GM18498 (cell line): ENCODE data around the gene LRIG3.
"Not testable (repeated sequence)": the region's sequence is repeated elsewhere in the genome, so short reads cannot be mapped to it uniquely, and the experiment has no call there.

Experiments
- ATAC-seq: cut with Tn5 transposase; IDR thresholded peaks from one replicate; pipeline ENCODE4 v1.9.1; 2021; ENCODE audit warnings: mild to moderate bottlenecking, moderate library complexity; ENCODE audit not compliant: unreplicated experiment

The LRIG3 gene, protein sequence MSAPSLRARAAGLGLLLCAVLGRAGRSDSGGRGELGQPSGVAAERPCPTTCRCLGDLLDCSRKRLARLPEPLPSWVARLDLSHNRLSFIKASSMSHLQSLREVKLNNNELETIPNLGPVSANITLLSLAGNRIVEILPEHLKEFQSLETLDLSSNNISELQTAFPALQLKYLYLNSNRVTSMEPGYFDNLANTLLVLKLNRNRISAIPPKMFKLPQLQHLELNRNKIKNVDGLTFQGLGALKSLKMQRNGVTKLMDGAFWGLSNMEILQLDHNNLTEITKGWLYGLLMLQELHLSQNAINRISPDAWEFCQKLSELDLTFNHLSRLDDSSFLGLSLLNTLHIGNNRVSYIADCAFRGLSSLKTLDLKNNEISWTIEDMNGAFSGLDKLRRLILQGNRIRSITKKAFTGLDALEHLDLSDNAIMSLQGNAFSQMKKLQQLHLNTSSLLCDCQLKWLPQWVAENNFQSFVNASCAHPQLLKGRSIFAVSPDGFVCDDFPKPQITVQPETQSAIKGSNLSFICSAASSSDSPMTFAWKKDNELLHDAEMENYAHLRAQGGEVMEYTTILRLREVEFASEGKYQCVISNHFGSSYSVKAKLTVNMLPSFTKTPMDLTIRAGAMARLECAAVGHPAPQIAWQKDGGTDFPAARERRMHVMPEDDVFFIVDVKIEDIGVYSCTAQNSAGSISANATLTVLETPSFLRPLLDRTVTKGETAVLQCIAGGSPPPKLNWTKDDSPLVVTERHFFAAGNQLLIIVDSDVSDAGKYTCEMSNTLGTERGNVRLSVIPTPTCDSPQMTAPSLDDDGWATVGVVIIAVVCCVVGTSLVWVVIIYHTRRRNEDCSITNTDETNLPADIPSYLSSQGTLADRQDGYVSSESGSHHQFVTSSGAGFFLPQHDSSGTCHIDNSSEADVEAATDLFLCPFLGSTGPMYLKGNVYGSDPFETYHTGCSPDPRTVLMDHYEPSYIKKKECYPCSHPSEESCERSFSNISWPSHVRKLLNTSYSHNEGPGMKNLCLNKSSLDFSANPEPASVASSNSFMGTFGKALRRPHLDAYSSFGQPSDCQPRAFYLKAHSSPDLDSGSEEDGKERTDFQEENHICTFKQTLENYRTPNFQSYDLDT

DNA sequence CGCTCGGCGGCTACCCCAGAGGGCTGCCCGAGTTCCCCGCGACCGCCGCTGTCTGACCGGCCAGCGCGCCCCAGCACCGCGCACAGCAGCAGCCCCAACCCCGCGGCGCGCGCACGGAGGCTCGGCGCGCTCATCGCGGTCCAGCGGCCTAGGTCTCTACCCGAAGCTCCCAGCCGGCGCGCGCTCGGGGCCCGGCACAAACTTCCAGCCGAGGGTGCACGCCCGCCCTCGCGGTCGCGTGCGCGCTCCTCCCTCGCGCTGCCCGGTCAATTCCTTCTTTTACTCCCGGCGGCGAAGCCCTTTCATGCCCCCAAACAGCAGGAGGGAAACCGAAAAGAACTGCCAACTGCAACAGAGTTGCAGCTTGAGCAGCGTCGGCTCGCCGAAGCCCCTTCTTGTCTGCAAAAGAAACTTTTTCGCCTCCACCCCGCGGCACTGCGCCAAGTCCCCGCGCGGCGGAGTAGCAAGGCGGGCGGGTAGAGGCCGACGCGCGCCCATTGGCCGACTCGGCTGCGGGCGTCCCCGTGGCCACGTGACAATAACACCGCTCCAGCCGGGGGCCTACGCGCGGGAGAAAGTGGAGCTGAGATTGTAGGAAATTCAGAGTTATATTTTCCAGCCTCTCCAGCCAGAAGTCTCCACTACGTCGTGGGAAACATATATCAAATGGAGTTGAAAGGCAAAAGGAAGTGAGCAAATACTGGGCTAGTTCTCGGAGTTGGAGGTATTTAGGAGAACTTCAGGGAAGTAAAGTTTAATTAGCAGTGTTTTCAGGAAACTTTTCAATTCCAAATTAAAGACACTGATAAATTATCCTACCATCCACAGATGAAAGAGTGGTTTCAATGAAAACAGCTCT lies at the start of gene LRIG3:
TSS of gene LRIG3 (minus strand) at position 403 of the 859 bp plus-strand sequence. CDS start at position 134, 269 bp downstream.
- ATAC-seq, result peak; percentile 95

GRCh38 chr12:58969237-58969636 lies 48.9 kb upstream of the LRIG3 start:
- no peak for ATAC-seq

- no peak for ATAC-seq
These were observed 47.3 kb upstream of the LRIG3 start for GRCh38 chr12:58967561-58967960.

- ATAC-seq, result no peak
These were observed 46.6 kb upstream of the LRIG3 start for GRCh38 chr12:58966939-58967338.

GRCh38 chr12:58965568-58965967 lies 45.3 kb upstream of the LRIG3 start:
- ATAC-seq, result no peak

GRCh38 chr12:58963844-58964243 lies 43.5 kb upstream of the LRIG3 start:
- ATAC-seq, result no peak

GRCh38 chr12:58961906-58962305 lies 41.6 kb upstream of the LRIG3 start:
- no peak for ATAC-seq

- no peak for ATAC-seq
These were observed 40.9 kb upstream of the LRIG3 start for GRCh38 chr12:58961166-58961565.

DNA sequence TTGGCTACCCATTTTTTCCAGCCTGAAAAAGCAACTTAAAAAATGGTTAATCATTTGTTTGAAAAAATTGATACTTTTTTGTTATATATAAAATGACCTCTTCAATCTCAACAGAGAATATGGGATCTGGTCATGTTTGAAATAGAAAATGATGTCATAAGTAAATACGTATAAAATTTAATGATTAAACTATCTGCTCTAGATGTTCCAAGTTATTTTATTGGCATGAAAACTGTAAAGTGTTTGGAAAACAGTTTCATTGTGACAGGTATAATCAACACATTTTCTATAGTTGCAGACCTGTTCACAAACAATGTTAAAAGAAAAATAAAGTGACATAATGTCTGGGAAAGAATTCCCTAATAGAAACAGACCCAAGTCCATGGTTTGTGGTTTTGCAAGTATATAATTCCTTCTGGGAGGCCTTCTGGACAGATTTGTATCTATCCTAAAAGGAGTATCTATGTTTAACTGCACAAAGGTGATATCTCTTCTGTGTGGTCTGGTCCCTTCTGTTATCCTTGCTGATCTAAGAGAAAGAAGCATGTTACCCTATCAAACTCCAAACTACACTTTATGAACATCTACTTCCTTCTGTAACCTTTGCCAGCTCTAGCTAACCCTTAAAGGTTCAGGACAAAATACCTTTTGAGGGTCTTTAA lies 39.5 kb upstream of the LRIG3 start:
- ATAC-seq, result no peak

GRCh38 chr12:58957298-58957697 lies 37.0 kb upstream of the LRIG3 start:
- no peak for ATAC-seq

GRCh38 chr12:58955849-58956248 lies 35.5 kb upstream of the LRIG3 start:
- ATAC-seq, result no peak

DNA sequence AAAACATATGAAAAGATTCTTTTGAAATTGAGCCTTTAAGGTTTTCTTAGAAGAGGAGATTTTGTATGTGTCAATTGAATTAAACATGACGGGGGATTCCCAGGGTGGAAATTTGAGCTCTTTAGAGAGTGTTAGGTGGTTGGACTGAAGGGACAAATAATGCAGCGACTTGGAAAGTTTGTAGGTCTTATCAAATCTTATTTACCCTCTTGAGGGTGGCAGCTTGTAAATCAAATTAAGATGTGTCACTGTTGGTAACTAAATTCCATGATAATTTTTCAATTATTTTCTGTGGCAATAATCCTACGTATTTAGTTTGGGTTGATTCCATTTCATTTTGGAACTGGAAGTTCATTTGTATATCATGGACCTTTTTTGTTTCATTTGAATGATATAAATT lies 33.7 kb upstream of the LRIG3 start:
- ATAC-seq, result no peak

DNA sequence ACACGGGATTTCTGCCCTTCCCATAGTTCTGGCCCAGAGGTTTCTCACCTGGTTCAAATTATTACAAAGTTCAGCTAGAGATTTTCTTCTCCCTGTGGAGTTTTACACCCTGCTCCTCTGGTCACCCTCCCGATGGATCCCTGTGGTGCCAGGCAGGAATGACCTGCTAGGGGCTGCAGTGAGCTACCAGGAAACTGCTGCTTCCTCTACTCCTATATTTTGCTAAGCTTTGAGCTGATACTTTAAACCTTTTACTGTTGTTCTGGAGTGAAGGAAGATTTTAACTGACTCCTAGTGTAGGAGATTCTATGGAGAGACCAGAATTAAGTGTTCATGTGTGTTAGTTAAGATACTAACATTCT lies 30.4 kb upstream of the LRIG3 start:
- no peak for ATAC-seq

DNA sequence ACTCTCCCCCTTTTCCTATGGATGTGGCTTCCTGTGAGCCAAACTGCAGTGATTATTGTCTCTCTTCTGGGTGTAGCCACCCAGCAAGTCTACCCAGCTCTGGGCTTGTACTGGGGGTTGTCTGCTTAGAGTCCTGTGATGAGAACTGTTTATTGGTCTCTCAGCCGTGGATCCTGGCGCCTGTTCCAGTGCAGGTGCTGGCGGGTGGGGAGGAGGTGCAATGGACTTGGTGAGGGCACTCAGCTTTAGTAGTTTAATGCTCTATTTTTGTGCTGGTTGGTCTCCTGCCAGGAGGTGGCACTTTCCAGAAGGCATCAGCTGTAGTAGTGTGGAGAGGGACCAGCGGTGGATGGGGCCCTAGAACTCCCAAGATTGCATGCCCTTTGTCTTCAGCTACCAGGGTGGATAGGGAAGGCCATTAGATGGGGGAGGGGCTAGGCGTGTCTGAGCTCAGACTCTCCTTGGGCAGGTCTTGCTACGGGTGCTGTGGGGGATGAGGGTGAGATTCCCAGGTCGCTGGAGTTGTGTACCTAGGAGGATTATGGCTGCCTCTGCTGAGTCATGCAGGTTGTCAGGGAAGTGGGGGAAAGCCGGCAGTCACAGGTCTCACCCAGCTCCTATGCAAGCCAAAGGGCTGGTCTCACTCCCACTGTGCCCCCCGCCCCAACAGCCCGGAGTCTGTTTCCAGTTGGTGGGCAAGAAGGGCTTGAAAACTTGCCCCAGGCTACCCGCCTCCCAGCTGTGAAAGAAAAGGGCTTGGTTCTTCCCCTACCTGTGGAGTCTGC lies 29.8 kb upstream of the LRIG3 start:
- not testable (repeated sequence) for ATAC-seq

DNA sequence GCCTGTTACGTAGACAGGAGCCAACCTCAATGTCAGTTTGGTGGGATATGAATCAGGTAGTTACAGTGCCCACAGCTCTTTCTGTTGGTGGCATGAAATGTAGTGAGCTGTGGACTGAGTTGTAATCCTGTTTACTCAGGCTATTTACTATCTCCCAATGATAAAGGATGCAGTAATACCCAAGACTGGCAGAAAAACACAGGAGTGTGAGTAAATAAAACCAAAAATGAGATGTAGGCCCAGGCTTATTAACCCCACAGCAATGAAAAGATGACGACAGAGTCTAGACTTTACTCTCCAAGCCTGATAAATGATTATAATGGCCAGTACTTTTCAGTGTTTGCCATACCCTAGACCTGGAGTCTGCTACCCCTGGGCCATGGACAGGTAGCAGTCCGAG lies 22.8 kb upstream of the LRIG3 start:
- ATAC-seq, result no peak

DNA sequence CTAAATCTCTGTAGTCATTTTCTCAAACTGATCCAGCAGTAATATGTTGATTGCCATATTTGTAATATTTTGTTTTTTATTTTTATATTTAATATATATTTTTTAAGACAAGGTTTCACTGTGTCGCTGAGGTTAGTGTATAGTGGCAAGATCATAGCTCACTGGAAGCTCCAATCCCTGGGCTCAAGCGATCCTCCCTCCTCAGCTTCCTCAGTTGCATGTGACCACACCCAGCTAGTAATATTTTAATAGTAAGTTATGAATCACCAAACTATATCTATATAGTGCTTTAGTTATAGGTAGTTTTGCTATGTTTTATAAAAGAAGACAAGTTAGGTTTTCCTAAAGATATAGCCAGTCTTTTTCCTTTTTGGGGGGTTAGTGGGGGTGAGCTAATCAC lies 22.0 kb upstream of the LRIG3 start:
- ATAC-seq, result no peak

GRCh38 chr12:58939399-58940100 lies 19.2 kb upstream of the LRIG3 start:
- ATAC-seq, result no peak

DNA sequence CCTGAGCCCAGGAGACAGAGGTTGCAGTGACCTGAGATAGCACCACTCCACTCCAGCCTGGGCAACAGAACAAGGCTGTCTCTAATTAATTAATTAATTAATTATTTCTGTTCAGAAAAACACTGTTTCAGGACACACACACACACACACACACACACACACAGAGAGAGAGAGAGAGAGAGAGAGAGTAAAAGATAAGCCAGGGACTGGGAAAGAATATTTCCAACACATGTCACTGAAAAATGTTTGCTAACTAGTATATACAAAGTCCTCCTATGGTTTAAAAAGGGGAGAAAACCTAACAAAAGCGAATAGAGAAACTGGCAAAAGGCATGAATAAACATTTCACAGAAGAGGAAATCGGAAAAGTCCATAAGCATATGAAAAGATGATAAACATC lies 18.1 kb upstream of the LRIG3 start:
- ATAC-seq, result no peak

GRCh38 chr12:58934528-58934927 lies 14.2 kb upstream of the LRIG3 start:
- no peak for ATAC-seq
